Stimulated activated CD8-positive, alpha-beta memory T cell treated with anti-CD3 and anti-CD28 coated beads, Interleukin-4, amount 100 ng/mL, for 48 hours (primary cell): Measurements from ENCODE around the gene ELAVL1.
"Not testable (repeated sequence)": the region's sequence is repeated elsewhere in the genome, so short reads cannot be mapped to it uniquely, and the experiment has no call there.

Experiments used
- DNase-seq: peaks from one replicate; pipeline ENCODE4 v3.0.0-alpha.2; 2020

Gene ELAVL1

GRCh38 chr19:7932930-7933300, 72.5 kb downstream of the ELAVL1 start:
- no peak for DNase-seq

DNA sequence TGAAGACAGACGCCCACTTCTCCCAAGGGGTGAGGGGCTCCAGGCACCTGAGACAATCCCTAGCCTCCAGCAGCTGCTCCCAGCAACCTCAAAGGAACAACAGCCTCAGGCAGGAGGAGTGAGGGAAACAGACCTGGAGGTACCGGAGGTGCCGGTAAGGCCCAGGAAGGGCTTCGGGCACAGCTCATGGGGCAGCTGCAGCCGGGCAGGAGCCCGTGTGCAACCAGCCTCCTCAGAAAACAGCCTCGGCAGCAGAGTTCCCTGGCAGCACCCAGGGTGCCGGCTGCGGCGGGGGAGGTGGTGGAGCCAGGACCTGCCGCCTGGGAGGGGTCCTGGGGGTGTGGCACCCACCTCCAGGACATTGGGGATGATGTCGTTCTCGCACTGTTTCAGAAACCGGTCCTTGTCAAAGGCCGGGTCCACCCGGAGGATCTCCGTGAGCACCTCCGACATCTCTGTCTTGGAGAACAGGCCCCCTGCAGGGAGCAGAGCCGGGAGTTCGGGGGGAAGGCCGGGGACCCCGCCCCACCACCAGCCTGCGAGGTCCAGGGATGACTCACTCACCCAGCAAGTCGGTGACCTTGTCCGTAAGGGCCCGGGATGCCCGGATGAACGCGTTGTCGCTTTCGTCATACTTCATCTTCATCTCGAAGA, 73.0 kb downstream of the ELAVL1 start:
- DNase-seq: no peak

- no peak for DNase-seq
These were observed 74.0 kb downstream of the ELAVL1 start for GRCh38 chr19:7931221-7932061.

- DNase-seq: no peak
These were observed 74.7 kb downstream of the ELAVL1 start for GRCh38 chr19:7930765-7931164.

DNA sequence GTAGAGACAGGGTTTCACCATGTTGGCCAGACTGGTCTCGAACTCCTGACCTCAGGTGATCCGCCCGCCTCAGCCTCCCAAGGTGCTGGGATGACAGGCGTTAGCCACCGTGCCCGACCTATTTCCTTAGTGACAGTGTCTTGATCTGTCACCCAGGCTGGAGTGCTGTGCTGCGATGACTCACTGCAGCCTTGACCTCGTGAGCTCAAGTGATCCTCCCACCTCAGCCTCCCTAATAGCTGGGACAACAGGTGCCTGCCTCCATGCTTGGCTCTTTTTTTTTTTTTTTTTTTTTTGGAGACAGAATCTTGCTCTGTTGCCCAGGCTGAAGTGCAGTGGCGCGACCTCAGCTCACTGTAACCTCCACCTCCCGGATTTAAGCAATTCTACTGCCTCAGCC, 75.4 kb downstream of the ELAVL1 start:
- DNase-seq: not testable (repeated sequence)

DNA sequence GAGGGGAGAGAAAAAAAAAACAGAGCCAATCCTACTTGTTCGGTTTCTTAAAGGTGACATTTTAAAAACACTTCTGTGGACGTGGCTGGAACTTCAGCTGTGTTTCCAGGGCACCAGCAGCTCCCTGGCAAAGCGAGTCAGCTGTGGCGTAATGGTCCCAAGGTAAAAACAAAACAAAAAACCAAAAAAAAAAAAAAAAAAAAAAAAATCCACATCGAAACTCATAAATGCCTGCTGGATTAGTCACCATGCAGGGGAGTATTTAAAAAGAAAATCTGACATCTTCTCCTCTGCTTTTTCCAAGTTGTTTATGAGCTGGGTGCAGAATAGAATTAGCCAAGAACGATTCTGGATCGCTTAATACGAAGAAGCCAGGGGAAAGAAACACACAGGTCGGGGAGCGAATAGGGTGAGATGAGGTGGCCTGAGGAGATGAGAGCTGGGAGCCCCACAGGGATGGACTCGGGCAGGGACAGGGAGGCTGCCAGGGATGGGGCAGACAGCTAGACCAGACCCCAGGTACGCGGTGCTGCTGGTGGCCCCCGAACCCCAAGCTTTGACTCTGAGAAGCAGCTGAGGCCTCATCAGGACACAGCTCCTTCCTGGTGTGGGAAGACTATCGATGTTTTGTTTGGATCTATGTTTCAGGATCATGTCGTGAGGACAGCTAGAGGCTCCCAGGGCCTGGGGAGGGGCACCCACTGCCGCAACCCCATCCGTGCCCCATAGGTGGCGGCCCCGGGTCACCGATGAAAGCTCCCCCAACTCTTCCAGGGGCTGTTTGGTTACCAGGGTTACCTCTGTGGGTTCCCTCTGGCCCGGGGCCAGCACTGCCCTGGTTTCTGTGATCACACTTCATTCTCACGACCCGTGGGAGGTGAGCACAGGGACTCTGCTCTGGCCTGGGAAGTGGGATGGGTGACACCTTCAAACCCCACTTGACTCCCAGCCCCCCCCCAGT, 76.4 kb downstream of the ELAVL1 start:
- peak; percentile 85 for DNase-seq

GRCh38 chr19:7928334-7928706, 77.1 kb downstream of the ELAVL1 start:
- no peak for DNase-seq

- DNase-seq: no peak
These were observed 77.7 kb downstream of the ELAVL1 start for GRCh38 chr19:7927605-7928333.

- no peak for DNase-seq
These were observed 78.5 kb downstream of the ELAVL1 start for GRCh38 chr19:7926727-7927604.

- DNase-seq: peak; percentile 87
These were observed 79.3 kb downstream of the ELAVL1 start, which contains the start of gene CTXN1 for GRCh38 chr19:7926021-7926726. TSS of gene CTXN1 (minus strand) at chr19:7926135. CDS start at chr19:7925538, 597 bp downstream.

DNA sequence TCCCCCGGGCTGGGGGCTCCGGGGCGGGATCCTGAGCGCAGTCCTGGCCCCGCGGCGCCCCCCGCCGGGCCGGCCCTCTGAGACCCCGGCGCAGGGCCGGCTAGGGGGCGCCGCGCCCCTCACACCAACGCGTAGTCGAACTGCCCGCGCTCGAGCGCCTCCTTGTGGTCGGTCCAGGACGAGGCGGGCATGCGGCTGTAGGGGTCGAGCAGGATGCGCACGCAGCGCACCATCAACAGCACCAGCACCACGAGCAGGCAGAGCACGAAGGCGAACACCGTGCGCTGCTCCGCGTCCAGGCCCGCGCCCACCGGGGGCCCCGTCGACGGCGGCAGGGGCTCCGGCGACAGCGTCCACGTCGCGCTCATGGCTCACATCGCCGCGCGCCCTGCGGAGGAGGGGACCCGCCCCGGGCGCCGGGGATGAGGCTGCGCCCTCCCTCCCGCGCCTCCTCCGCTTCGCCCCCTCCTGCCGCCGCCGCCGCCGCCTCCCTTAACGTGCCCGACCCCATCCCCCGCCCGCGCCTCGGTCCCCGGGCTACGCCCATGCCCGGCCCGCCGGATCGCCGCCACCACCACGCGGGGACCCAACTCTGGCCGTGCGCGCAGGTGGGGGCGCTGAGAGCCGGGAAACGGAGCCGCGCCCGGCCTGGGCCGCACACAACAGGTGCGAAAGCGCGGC, 80.1 kb downstream of the ELAVL1 start:
- peak; percentile 93 for DNase-seq

- no peak for DNase-seq
These were observed 80.7 kb downstream of the ELAVL1 start for GRCh38 chr19:7924651-7925170.

GRCh38 chr19:7924241-7924640, 81.2 kb downstream of the ELAVL1 start:
- DNase-seq: no peak

- no peak for DNase-seq
These were observed 81.9 kb downstream of the ELAVL1 start for GRCh38 chr19:7923295-7924191.

DNA sequence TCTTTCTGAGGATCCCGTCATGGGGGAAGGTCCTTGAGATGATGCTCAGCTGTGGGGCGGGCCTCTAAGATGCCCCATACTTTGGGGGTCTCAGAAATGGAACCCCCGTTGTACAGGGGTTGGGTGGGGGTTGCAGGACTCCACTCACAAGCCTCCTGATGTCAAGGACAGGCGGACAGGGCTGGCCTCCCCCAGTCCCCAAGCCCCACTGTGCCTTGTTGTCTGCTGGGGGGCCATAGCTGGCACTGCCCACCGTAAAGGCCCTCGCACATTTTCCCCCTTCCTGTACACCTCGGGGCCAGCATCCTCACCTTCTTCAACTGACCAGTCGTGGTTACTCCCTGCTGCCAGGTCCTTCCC, 82.6 kb downstream of the ELAVL1 start:
- DNase-seq: no peak

DNA sequence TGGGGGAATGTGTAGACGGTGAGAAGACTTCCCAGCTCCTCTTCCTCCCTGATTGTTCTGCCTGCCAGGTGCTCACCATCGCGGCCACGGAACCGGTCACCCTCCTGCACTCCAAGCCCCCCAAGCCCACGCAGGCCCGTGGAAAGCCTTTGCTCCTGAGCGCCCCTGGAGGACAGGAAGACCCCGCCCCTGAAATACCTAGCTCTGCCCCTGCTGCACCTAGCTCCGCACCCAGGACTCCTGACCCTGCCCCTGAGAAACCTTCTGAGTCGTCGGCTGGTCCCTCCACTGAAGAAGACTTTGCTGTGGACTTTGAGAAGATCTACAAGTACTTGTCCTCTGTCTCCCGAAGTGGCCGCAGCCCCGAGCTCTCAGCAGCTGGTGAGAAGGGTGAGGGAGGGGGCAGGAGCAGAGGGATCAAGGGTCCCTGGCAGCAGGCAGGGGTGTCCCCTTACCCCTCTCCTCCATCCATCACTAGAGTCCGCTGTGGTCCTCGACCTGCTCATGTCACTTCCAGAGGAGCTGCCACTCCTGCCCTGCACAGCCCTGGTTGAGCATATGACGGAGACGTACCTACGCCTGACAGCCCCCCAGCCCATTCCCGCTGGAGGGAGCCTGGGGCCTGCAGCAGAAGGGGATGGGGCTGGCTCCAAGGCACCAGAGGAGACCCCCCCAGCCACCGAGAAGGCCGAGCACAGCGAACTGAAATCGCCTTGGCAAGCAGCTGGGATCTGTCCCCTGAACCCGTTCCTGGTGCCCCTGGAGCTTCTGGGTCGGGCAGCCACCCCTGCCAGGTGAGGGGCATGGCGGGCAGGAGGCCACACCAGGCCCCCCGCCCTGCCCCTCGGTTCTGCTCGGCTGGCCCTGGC, 83.2 kb downstream of the ELAVL1 start:
- DNase-seq: no peak

GRCh38 chr19:7921302-7921966, 84.0 kb downstream of the ELAVL1 start:
- no peak for DNase-seq
